SW 1271 (cell line): ENCODE data around the gene ZNF664.

Source experiments
- DNase-seq, 2 experiments: peaks; one replicate each; lab custom pipeline; 2025; lab: John Stamatoyannopoulos, UW

ZNF664 gene

DNA sequence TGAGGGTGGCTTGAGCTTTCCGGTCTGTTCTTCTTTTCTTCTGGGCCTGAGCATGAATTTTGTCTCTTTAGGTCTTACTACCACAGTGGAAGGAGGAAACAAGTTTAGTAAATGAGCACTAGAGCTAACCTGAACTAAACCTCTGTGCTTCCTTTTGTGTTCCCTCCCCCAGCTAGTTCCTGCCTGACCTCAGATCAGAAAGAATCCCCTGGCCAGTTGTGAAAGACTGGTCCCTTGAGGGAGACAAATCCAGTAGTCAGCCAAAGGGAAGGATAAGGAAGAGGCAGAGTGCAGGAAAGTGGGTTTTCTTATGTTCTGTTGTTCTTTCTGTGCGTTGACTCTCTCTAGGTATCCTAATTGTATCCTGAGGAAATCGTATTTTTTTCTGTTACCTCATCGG lies 17.5 kb downstream of the ZNF664 start:
- no peak for DNase-seq

DNA sequence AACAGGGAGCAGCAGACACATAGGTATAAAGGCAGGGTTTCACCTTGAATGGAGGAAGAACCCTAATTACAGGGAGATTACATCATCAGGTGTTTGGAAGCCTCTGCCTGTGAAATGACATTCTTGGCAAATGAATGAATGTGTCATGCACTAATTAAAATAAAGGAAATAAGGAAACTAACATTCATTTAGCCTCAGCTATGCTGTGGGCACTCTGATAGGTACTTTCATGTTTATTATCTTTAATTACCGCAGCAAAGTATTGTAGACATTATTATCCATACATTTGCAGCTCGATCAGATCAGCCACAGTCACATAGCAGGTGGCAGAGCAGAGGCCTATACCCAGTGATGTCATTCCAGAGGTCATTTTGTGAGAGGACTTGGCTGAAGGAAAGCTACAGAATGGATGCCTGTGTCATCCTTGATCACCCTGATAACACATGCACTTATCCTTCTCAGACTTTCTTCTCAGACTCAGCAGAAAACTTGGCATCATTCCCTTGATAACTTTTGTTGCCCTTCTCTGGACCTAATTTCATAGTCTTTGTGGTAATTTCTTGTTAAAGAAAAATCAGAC lies 18.4 kb downstream of the ZNF664 start:
- DNase-seq: no peak

DNA sequence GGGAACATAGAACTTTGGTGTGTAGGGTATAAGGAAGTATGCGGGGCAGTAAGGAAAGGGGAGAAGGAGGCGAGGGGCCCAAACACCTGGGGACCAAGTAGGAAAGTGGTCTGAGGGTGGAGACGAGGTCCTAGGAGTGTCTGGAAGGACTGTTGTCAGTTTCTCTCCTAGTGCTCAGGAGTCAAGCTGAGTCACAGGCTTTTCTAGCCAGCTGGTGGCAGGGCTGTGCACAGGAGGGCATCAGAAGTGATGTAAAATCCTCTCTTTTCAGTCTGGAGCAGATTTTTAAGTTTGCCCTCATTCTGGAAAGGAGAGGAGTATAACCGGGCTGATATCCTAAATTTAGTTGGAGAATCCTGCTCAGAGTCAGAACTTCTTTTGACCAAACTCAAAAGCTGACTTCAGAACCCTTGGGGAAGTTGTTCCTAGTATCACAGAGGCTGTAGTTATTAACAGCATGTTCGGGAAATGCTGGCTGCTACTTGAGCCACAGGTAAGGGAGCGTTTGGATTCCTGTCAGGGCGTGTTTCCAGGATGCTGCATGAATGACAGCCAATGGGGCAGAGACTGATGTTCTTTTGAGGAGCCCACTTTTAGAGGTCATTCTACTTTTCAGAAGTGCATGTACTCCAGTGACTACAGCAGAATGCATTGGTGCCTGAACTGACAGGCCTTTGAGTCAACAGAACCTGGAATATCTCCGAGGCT lies 19.3 kb downstream of the ZNF664 start:
- no peak for DNase-seq

DNA sequence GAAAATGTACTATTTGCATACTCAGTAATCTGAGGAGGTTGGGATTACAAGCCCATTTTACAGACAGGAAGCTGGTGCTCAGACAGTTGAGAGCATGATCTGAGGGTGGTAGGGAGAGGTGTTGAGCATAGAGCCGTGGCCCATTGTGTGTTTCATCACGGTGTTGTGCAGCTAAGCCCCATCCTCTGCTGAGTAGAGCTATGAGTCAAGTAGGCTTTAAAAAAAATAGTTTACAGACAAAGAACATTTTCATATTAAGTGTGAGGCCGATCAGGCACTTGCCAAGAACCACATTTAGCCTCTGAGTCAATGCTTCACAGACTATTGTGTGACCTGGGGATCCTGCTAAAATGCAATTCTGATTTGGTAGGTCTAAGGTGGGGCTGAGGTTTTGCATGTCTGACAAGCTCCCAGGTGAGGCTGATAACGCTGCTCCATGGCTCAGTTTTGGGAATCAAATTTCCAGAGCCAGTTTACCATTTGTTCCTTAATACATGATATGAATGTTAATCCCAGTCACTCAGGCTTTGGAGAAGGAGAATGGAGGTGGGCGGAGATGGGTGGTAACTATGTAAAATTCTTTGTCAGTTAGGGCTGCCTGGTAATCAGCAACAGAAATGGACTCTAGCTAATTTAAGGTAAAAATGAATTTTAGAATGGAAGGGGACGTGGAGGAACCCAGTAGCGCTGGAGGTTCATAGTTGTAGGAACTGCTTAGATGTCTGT lies 22.2 kb downstream of the ZNF664 start:
- DNase-seq: no peak

DNA sequence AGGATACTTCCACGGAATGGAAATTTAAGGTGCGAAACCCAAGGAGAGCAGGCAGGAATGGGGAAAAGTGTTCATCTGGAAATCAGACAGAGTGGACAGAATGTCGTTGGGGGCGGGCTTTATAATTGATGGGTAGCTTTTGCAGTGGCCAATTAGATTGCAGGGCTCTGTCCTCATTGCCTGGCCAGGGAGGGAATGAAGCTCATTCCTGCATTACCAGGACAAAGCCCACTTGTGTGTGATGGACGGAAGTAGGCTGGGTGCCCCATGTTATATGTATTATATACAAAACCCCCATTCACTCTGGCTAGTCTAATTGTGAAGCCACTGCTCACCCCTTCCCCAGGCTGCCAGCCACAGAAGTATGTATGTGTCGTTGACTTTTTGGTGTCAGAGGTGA lies 23.6 kb downstream of the ZNF664 start:
- DNase-seq: no peak

DNA sequence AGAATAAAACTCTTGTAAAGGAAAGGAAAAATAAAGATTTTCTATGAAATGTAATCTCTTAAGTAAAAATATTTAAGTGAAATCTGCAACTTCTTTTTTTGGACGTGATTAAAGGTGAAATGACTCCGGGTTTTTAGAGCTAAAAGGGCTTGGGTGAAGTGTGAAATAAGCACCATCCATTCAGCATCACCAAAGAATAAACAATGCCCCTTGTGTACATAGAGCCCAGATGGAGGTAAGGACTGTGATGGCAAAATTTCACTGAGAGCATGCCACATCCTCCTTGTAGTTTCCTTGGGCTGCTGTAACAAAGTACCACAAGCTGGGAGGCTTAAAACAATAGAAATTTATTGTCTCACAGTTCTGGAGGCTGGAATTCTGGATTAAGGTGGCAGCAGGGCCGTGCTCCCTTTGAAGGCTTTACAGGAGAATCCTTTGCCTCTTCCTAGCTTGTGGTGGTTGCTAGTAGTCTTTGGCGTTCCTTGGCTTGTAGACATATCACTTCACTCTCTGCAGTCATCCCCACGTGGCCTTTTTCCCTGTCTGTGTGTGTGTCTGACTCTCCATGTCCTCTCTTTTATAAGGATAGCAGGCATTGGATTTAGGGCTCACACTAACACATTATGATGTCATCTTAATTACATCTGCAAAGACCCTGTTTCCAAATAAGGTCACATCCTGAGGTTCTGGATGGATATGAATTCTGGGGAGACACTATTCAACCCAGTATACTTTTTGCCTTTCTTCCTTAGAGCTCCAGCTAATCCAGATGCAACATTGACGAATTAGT lies 24.2 kb downstream of the ZNF664 start:
- DNase-seq: no peak

DNA sequence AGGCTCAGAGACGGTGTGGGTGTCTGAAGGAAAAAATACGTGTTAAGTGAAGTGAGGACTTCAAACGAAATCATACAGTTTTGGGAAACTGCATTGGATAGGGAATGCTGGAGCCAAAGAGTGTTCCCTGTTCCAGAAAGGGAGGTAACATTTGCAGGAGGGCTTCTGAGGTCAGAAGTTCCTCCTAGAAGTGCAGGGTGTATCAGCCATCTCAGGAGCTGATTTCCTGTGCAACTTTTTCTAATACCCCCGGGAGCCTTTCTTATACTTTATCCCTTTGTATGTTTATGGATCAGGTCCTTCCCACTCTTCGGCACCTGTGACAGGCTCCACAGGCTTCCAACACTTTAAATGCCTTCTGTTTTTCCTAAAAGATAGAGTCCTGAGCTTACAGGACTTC lies 24.9 kb downstream of the ZNF664 start:
- DNase-seq: no peak

DNA sequence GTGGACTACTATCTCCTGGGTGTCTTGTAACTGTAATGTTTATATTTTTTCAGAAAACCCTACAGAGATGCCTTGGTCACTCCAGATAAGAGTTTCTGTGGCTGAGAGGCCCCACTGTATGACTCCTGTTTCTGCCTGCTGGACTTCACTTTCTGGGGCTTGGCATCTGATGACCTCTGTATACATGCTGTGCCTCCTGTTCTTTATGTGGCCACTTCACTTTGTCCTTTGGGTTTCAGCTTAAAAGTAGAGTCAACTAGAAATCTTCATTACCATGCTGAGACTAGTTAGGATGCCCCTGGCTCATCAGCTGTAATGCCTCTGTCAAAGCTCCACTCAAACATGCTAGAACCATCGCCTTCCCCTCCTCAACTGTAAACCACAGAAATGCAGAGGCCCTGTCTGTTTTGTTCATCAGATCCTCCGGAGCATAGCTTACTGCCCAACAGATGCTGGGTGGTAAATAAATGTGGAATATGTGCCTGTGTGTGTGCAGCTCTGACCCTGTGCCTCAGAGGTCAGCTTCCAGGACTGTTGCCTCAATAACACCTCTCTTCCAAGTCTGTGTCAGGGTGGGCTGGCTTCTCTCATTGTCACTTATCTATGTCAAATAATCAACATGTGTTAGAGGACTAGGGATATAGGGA lies 25.5 kb downstream of the ZNF664 start:
- no peak for DNase-seq

DNA sequence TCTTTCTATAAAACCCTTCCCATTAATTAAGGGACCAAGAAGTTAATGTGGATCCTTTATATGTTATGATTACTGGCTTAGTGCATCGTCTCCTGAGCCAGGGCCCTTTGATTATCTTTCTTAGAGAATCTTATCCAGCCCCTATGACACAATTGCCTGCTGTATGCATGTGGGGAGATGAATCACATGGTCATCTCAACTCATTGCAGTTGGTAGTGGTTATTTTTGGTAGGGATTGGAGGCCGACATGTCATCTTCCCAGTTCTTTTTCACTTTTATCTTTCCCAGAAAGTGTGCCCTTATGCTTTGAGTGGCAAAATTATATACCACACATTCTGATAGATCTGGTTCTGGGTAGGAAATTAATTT lies 26.0 kb downstream of the ZNF664 start:
- DNase-seq: no peak

DNA sequence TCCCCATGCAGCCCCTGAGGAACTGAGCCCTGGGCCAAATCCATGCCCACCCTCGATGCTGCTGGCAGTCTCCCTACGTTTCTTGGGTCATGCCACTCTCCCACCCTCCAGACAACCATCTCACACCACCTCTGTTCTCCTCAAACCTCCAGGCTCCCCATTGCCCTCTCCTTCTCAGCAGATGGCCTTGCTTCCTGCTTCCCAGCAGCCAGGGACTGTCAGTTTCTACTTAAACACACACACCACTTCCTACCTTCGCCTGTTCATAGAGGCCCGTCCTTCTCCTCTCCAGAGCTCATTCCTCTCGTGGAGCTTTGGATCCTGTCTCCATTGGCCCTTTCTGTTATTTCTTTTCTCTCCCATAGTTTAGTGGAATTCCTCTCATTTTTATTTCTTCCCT lies 27.1 kb downstream of the ZNF664 start:
- no peak for DNase-seq

DNA sequence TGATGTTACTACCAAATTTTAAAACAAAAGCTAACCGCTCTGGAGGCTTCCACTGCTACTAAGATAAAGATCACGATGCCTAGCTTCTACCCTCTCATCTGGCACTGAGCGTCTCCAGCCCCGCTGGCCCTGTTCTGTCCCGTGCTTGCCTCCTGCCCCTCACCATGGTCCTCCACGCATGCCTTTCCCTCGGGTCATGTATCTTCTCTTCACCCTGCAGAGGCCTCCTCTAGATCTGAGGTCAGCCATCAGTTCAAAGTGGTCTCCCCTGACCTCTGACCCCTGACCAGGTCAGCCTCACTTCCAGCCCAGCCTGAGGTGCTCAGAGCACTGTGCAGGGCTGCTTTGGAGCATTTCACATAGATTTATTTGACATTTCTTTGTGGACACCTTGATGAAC lies 28.3 kb downstream of the ZNF664 start:
- no peak for DNase-seq

DNA sequence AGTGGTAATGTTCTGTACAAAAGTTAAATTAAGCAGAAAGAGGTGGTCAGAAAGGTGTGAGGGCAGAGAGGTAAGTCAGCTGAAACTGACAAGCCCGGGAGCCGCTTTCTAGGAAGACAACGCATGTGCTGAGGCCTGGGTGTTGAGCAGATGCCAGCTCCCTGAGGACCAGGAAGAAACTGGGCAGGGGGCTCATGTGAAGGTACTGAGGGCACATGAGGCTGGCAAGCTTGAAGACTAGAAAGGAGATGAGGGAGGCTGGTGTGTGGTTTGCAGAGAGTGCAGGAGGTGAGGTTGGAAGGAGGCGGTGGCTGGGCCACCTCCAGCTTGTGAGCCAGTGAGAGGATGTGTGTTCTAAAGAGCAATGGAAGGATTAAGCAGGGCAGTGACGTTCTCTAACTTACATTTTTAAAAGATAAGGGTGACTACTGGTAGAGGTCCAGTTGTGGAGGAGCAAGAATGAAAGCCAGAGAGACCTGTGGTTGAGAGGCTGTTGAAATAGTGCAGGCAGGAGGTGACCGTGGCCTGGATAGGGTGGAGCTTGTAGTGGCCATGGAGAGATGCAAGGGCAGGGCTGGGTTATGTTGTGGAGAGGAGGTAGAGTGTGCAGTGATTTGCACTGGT lies 29.1 kb downstream of the ZNF664 start:
- no peak for DNase-seq

DNA sequence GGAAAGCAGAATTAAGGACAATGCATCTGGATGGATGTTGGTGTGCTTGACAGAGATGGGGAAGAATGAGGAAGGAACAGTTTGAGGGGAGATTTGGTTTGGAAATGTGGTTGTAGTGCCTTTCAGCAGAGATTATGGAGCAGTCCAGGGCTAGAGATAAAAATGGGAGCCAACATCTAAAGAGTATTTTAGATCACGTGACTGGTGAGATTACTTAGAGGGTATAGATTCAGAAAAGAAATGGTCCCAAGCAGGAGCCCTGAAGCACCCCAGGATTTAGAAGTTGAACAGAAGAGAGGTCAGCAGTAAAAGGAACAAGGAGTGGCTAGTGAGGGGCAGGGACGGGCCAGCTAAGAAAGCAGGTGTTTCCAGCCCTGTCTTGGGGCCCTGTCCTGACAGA lies 29.6 kb downstream of the ZNF664 start:
- DNase-seq: no peak

DNA sequence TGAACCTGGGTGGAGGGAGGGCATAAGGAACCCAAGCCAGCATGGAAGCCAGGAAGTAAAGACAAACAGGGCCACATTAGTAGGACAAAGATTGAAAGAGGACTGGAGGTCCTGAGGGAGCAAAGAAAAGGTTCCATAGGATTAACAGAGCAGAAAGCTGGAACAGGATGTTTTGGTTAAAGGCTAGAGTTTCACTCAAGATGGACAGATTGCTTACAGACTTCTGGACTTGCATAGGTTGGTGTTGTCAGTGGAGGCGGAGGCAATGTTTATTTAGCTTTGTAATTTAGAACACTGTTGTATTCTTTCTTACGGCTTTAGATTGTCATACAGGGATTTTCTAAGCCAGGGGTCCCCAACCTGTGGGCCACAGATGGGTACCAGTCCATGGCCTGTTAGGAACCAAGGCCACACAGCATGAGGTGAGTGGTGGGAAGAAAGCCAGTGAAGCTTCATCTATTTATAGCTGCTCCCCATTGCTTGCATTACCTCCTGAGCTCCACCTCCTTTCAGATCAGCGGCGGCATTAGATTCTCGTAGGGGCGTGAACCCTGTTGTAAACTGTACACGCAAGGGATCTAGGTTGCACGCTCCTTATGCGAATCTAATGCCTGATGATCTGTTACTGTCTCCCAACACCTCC lies 31.3 kb downstream of the ZNF664 start:
- DNase-seq: no peak

DNA sequence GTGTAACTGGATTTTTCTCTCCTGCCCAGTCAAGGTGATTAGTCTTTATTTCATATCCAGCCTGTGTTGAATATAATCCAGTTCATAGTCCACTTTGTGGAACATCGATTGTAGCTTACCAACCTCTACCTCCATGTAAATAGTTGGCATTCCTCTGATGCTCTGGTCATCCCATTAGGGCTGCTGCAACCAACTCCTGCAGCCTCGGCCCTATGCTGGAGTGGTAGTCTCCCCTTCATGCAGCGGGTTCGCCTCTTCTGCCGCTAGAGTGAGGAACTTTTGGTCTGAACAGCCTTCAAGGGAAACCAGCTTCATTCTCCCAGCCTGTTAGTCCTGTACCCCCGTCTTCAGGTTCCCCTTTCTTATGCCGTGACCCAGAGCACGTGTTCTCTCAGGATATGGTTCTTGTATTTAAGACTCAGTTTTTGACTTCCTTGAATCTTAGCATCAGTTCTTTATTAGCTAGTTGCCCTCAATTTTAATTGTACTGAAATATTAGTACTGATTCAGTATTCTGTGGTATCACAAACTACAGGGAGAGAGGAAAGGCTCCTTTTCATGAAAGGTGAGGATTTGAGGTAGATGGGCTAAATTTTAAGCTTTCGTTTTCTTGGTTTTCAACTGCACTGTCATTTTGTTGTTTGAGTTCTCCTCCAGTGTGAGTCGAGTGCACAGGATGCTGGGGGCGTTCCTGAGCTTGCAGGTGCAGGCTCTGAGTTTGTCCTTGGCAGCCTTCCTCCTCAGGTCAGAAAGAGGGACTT lies 33.2 kb downstream of the ZNF664 start:
- DNase-seq: no peak

DNA sequence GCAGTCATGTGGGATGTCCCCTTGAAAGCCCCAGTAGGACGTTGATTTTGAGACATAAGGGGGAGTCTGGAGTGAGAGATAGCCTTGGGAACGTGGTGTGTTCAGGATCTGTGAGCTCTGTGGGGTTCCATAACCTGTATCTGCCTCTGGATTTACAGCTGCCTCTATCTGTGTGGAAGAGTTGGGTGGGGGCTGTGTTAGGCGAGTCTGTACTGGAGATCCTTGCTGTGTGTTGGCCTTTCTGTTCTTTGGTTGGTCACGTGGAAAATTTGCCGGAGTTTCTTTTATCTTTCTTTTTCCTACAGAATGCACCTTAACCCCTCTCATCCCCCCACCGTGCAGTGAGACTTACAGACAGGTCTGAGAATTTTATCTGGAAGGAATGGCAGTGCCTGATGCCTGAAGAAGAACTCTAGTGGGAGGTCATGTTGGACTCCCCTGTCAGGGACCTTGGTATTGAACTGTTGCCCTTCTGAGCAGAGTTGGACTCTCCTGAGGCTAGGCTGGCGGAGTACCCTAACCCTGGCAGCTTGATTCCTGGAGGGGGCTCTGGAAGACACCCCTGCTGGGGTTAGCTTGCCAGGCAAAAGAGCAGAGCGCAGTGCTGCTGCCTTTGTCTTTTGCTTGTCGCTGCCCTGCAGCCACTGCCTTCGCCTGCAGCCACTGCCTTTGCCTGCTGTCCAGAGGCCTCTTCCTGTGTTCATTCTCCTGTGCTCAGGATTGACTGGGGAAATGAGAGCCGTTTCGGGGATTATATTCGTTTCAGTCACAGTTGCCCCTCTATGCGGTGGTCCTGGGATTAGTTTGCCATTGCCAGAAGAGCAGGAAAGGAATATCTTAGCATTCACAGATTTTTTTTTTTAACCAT lies 34.1 kb downstream of the ZNF664 start:
- DNase-seq: no peak

DNA sequence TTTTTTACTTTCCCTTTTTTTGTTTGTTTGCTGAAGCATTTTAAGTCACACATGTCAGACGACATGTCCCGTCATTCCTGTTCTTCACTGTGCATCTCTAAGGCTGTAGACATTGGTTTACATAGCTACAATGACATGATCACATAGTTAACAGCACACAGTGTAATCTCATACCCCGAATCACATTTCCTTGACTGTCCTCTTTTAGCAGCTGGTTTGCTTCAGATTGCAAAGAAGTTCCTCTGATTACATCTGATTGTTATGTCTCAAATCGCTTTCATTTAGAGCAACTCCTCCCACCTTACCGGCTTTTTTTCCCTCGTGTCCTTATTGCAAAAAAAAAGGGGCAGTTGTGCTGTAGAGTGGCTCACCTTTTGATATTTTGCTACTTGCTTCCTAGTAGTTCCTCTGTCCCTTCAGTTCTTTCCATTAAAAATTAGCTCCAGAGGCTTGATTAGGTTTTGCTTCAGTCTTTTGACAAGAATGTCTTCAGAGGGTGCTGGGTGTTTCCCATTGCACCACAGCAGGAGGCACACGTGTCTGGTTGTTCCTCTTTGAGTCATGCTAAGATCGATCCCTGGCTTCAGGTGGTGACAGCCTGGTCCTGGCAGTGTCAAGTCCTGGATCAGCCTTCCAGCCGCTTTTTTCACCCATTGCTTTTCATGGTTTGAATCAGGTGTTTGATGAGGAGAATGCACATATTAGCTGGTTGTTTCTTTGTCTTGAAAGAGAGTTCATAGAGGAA lies 35.0 kb downstream of the ZNF664 start:
- no peak for DNase-seq

DNA sequence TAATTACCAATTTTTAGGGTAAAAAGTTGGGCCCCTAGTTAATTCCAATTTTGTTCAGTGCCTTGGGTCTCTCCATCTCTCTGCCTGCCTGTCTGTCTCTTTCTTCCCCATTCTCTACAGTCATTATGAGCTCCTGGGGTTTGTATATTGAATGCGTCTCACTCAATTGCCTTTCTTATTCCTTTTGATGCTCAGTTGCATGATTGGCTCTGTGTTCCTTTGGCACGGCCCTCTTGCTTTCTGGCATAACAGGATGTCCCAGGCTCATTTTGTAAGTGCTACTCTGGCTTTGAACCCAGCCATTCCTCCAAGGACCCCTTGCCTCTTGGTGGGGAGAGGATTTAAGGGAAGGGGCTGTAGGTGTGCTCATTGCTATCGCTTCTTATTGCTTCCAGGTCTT lies 35.6 kb downstream of the ZNF664 start:
- DNase-seq: no peak

DNA sequence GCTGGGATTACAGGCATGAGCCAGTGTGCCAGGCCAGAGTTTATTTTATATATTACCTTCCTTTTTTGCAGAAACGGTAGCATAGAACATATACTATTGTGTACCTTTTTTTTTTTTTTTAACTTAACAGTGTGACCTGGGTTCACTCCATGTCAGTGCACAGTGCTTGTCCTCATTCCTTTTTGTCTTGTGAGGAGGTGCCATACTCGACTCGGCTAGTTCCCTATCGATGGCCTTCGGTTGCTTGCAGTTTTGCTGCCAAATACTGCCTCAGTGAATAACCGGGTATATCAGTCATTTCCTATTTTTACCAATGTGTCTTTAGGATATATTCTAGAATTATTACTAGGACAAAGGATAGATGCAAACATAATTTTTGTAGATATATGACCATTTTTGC lies 36.8 kb downstream of the ZNF664 start:
- no peak for DNase-seq
